NCI-H510A treated with DMSO at 0.1 percent for 48 hours (cell line): Measurements from ENCODE around the gene JAG1.

Experiments
- DNase-seq: peaks from one replicate; lab custom pipeline; 2025; lab: John Stamatoyannopoulos, UW

The JAG1 gene

DNA sequence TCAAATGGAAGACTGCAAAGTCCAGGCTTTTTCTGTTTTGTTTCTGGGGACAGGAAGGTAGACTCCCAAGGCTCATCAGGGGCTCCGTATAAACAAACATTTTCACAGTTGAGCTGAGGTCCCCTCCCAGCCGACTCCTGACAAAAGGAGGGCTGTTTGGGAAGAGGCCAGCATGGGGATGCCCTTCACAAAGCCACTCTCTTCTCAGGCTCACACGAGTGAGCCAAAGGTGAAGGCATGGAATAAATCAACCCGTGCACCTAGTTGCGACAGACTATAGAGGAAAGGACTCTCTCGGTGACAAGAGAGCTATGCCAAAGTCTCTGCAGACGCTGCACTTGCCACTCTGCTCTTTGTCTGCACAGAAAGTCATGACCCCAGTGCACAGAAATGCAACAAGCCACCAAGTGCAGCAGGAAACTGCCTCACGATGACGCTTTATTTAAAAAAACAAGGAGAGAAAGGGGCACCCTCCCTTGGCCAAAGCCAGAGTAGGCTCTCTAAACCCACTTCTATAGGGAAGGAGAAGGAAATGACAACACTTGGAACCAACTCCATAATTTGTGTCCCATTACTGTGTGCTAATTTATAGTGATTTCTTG, 21.0 kb downstream of the JAG1 start:
- DNase-seq: no peak

DNA sequence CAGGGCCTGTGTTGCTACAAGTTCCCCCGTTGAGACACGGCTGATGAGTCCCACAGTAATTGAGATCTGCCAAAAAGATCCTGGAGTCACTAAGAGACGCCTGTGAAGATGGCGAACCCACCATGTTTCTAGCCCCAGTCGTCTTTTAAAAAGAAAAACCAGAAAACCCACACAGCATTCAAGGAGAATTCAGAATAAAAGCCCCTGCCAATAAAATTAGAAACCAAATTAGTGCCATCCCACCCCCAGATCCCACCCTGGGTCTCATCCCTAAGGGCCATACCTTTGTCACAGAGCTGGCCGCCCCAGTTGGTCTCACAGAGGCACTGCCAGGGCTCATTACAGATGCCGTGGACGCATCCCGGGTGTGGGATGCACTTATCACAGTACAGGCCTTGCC, 21.6 kb downstream of the JAG1 start:
- DNase-seq: no peak

DNA sequence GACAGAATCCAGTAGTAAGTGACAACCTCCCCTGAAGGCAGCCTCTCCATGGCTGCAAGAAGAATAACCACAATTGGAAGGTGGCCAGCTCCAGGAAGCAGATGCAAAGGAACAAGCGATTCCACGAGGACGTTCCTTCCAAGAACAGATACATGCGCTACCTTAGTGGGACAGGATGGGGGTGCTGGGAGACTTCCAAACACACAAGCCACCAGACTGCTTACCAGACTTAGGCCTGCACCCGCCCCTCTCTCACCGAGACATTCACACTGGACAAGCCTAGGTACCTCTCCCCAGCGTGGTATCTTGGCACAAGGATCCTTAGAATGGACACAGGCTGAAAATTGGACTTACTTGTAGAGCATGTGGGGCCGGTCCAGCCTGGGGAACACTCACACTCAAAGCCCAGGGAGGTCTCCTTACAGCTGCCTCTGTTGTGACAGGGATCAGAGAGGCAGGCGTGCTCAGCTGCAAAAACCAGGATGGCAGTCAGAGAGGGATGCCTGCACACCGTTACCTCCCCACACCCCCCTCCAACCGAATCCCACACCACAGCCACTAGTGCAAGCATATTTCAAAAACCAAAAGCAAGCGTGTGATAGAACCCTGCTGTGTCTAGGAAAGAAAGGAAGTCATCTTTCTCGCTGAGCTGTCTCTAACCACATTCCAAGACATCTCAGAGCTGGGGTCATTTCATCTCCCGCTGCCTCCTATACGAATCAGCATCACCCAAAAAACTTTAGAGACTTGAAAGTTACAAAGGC, 22.4 kb downstream of the JAG1 start:
- DNase-seq: no peak

DNA sequence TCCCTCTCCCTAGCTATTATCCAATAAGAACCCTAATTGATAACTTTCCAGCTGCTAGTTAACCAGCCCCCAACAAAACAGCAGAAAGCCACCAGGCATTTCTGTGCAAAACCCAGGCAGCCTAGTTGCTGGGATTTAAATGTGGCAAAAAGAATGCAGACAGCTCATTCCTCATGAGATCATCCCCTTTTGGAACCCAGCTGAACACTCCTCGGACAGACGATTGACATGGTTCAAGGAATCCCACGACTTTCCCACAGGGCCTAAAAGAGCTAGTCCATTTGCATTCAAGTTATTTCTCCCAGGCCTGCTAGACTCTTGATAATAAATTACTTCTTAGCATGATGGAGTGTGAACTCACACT, 24.0 kb downstream of the JAG1 start:
- no peak for DNase-seq

DNA sequence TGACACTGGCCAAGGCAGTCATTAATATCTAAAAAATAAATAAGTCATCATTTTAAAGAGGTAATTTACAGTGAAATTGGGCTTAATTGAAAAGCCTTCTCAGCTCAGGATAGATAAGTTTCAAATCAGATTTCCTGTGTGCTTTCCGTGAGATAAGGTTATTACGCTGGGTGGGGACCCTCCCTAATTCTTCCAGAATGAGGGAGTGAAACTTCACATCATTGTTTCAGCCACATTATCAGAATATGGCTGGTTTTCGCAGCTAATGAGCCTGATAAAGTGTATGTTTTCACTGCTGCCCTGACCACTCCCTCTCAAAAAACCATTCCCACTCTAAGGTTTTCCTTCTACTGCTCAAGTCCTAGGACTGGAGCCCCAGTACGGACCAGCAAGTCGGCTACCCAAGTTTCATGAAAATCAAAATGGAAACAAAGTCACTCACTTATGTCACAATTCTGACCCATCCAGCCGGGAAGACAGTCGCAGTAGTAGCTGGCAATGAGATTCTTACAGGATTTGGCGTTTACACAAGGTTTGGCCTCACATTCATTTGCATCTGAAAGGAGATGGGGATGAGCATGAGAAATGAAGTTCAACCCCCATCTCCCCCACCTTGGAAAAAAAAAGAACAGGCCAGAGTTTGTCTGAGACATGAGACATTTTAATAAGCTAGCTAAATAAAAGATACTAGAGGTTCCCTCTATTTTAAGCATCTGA, 24.6 kb downstream of the JAG1 start:
- no peak for DNase-seq

DNA sequence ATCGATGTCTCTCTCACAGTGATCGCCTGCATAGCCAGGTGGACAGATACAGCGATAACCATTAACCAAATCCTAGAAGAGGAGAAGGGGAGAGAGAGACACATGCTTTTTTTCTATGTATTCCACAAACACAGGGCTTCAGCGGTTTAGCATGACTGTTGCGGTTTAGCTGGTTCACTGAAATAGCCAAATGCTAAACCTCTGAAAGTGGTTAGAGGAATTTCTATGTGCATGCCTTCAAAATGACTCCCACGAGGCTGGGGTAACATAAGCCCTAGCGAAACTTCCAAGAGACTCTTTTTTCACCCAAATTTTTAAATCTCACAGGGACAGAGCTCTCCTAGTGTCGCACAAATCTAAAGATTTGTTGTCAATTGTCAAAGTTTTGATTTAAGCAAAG, 25.1 kb downstream of the JAG1 start:
- DNase-seq: no peak

DNA sequence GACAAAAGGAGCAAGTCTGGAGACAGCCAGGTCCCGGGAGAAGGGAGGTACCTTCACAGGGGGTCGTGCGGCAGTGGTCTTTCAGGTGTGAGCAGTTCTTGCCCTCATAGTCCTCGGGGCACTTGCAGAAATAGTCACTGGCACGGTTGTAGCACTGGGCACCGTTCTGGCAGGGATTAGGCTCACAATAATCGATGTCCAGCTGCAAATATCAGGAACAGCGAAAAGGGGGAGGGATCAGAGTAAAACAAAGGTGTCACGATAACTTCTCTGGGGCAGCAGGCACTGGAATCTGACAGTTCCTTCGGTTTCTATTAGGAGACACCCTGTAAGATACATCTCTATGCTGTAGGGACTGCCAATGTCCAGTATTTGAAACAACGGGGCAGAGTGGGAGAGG, 25.9 kb downstream of the JAG1 start:
- no peak for DNase-seq

DNA sequence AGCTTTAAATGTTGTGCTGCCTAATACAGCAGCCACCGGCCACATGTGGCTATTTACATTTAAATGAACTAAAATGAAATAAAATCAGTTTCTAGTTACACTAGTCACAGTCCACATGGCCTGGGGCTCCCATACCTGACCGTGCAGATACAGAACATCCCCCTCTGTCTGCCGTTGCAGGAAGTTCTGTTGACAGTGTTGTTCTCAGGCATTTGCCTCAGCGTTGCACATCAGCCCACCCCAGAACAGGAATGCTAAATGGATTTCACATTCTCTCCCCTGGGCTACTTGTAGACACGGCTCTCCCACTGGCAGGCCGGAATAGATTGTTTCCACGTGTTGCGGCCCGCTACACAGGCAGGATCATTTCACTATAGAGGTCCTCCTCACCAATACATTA, 26.3 kb downstream of the JAG1 start:
- no peak for DNase-seq

DNA sequence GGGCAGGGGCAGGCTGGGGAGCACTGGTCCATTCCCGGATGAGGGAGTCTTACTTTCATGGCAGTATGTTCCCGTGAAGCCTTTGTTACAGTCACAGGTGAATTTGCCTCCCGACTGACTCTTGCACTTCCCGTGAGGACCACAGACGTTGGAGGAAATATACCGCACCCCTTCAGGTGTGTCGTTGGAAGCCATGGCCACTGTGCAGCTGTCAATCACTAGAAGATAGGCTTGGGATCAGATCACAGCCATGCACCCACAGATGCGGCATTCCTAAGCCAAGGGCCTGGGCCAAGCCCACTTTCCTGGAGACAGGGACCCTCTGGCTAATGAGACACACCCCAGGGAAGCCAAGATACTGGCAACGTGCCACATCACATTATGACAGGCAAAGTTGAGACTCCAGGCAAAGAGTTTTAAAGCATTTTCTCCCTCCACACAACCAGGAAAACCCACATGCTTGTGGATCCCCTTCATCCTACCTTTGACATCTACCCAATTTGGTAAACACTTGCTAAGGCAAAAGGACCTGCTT, 26.8 kb downstream of the JAG1 start:
- no peak for DNase-seq

DNA sequence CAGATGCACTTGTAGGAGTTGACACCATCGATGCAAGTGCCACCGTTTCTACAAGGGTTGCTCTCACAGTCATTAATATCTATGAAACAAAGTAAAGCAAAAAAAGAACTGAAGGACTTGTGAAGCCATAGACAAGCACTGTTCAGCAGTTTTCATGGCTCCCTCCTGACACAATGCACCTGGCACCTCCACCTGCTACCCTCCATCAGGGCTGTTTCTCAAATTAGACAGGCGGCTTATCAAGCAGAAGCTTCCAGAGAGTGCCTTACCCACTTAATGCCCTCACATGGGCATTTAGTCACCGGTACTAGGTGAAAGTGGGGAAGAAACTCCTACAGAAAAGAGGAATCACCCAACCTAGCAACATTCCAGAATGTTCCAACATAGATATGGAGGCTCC, 27.8 kb downstream of the JAG1 start:
- DNase-seq: no peak

DNA sequence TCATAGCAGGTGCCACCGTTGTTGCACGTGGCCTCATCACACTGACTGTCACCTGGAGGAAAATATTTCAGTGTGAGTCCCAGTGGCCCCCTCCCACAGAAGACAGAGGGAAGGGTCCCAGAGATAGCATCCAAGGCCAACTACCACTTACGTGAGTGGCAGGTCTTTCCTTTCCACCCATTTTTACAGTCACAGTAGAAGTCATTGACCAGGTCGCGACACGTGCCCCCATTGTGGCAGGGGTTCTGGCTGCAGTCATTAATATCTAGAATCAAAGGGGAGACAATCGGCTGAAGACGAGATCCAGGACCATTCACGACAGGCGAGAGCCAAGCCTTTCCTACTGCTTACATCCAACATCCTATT, 28.6 kb downstream of the JAG1 start:
- no peak for DNase-seq

DNA sequence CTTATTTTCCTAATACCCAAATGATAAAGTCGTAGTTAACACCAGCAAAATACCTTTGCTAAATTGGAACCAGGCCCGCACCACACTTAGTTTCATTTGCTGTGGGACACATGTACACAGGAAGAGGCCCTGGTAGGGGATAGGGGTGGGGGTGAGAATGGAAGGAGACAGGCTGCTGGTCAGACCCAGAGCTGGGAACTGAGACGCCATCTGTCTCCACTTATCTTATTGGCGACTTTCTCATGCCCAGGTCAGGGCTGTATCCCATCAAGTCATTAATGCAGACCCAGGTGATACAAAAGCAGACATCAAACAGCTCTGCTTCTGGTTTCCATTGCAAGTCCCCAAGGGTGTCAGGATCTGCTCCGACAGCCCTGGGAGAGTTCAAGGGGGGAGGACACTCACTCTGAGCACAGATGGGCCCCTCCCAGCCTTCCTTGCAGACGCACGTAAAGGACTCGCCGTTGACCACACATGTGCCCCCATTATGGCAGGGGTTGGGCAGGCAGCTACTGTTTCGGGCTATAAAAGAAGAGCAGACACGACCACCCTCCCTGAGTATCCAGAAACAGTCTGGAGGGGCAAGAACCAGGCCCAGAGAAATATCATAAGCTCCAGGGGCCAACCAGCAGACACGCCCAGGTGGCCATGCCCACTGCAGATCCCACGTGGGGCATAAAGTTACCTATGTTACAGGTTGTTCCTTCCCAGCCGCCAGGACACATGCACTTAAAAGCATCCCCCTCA, 29.2 kb downstream of the JAG1 start:
- no peak for DNase-seq

DNA sequence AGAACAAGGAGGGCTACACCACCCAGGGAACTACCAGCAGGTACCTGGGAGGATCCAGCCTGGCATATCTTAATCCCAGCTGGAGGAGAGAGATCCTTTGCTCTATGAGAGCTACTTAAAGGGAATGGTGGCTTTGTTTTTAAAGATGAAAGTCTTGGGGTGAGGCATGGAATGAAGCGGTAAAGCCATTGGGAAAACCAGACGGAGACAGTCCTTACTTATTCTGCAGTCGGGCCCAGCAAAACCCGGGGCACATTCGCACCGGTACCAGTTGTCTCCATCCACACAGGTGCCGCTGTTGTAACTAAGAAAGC, 30.3 kb downstream of the JAG1 start:
- DNase-seq: no peak

DNA sequence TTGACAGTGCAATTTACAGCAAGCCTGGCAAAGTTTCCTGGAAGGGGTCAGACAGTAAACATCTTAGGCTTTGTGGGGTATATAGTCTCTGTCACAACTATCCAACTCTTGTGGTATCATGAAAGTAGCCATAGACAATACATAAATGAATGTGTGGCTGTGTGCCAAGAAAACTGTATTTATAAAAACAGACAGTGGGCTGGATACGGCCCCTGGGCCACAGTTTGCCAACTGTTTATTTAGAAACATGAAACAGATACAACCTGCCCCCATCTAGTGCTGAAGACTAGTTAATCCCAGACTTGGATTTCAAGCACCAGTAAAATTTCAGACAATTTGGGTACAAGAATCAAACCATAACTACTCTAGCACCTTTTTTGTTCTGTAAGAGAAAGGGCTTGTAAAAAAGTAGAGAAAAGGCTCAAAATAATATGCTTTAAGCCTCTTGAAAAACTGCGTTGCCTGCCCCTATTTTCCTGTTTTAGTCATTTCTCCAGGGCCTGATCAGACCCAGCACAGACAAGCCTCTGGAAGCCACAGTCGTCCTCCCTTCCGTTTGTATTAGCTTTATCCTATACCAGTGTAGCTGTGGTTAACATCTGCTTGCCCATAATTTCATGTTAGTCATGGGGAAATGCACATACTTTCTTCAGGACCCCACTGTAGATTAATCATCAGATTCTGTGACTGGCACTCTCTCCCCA, 30.8 kb downstream of the JAG1 start:
- DNase-seq: no peak

DNA sequence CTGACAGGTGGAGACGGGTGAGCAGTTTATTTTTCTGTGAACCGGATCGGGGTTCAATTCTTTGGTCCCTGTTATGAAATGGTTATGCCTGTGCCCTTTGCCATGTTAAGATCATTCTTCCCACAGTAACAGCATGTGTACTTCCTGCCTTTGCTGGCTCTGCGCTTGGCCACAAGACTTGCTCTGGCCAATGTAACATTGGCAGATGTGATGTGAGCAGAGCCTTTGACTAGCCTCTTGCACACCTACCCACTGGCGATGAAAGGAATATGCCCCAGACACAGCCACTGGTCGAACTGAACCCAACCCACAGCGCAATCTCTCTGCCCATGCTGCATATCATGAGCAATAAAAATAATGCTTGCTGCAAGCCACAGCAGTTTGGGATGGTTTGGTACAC, 31.9 kb downstream of the JAG1 start:
- DNase-seq: no peak

DNA sequence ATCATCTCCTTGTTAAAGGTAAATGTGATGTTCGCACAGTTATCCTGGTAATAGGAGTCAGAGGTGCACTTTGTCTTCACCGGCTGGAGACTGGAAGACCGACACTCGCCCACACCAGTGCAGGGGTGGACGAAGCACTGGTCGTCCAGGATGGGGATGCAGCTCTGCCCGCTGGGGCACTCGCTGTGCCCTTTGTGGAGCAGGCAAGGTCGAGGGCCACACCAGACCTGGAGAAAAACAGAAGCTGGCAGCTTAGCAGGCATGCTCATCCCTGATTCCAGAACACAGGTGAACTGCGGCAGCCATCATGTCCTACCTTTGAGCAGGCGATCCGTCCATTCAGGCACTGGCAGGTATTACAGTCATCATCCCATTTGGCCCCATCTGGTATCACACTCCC, 32.3 kb downstream of the JAG1 start:
- no peak for DNase-seq

DNA sequence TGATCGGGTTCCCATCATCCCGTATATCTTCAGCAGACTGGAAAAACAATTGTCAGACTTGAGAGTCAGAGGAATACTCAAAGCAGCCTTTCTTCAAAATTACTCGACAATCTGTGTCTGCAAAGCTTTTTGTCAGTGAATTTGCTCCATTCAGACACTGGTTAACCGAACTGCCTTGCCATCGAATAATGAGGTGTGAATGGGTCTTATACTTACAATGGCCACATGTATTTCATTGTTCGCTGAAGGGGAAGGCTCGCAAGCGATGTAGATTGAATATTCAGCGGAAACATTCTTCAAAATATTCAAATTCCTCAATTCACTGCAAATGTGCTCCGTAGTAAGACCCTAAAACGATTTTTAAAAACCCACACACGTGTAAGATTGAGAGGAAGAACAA, 32.9 kb downstream of the JAG1 start:
- DNase-seq: no peak

DNA sequence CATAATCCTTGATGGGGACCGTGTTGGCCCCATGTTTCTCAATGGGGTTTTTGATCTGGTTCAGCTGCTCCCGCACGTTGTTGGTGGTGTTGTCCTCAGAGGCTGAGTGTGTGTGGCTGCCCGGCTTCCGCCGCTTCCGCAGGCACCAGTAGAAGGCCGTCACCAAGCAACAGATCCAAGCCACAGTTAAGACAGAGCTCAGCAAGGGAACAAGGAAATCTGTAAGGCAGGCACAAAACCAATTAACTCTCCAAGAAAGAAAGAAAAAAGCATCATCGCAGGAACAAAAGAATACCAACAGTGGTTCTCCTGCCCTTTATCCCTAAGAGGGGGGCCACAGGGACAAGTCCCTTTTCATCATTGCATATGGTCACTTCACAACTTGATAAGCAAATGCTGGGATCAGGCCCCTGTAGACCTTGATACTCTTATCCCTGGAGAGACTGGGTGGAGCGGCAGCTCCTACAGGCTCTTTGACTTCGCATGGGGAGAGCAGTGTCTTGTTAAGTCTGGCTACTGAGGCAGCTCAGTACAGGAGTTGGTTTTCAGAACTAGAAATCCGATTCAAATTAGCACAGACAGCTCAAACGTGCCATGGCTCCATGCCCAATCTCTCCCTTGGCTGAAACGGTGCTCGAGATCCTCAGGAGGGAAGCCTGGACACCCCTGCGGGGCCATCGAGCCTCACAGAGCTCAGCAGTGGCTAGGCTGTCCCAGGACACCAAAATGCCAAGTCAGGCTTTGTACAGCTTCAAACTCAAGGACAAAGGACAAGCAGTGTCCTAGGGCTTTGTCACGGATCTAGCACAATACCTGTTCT, 33.9 kb downstream of the JAG1 start:
- DNase-seq: no peak

DNA sequence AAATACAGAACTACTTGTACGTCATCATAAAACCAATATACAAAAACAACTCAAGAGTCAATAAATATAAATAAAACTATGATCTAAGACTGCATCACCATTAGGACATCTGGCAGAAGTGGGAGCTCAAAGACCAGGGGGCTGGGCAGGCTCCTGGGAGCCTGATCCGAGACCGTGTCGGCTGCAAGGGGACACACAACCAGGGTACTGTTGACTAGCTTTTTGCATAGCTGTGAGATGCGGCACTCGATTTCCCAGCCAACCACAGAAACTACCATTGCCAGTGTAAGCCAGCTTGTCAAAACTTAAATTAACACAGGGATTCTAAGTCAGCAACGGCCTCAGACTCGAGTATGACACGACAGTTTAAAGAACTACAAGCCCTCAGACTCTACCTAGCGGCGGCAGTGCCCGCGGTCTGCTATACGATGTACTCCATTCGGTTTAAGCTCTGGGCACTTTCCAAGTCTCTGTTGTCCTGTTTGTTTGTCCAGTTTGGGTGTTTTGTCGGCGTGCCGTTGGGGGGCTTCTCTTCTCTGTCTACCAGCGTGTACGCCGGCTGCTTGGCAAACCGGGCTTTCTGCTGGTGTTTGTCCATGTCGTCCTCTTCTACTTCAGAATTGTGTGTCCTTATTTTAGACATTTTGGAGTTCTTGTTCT, 34.6 kb downstream of the JAG1 start:
- DNase-seq: no peak

DNA sequence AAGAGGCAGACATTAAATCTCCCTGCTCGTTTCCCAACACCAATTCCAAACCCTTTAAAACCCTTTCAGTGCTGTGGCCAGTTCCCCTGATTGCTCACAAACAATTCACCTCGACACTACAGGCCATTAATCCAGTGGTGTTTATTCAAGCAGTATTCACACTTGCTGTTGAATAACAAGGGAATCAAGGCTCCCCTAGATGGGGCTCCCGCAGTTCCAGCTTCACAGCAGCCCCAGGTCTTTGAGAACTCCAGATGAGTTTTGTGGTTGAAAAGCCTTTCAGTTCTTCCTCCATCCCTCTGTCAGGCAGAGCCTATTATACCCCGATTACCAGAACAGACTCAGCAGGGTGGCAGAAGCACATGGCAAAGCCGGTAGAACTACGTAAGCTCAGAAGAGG, 36.2 kb downstream of the JAG1 start:
- no peak for DNase-seq
